ENCODE results near the gene CD2AP. TPM values are rescaled to one million over a fixed set of nuclear protein-coding genes. Genes with fewer than 3 reads are reported as not detected.

The CD2AP gene
- total and polyA plus RNA-seq, 2 of the 8 experiments (the other 6 are each of a cell fraction or from before 2014, with no cell fraction given), result 8.6 to 75.6 TPM

GRCh38 chr6:47464052-47464451, 13.5 kb upstream of the CD2AP start (continued):
- TF ChIP-seq POLR2A (IDR thresholded peaks at IDR 0.05; ENCODE audit: control extremely low read depth in 1 of 2, low read depth in 2 of 2, low read length in 2 of 2) (no peak), BCL11A (IDR thresholded peaks at IDR 0.05; ENCODE audit: low read depth in 2 of 2, low read length in 2 of 2) (no peak)
- TF ChIP-seq, protein P1, sequence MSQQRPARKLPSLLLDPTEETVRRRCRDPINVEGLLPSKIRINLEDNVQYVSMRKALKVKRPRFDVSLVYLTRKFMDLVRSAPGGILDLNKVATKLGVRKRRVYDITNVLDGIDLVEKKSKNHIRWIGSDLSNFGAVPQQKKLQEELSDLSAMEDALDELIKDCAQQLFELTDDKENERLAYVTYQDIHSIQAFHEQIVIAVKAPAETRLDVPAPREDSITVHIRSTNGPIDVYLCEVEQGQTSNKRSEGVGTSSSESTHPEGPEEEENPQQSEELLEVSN (IDR thresholded peaks at IDR 0.05), result no peak
- TF ChIP-seq, protein P2, sequence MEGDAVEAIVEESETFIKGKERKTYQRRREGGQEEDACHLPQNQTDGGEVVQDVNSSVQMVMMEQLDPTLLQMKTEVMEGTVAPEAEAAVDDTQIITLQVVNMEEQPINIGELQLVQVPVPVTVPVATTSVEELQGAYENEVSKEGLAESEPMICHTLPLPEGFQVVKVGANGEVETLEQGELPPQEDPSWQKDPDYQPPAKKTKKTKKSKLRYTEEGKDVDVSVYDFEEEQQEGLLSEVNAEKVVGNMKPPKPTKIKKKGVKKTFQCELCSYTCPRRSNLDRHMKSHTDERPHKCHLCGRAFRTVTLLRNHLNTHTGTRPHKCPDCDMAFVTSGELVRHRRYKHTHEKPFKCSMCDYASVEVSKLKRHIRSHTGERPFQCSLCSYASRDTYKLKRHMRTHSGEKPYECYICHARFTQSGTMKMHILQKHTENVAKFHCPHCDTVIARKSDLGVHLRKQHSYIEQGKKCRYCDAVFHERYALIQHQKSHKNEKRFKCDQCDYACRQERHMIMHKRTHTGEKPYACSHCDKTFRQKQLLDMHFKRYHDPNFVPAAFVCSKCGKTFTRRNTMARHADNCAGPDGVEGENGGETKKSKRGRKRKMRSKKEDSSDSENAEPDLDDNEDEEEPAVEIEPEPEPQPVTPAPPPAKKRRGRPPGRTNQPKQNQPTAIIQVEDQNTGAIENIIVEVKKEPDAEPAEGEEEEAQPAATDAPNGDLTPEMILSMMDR (IDR thresholded peaks at IDR 0.05; ENCODE audit: control extremely low read depth in 1 of 3, insufficient read depth in 1 of 3, low read depth in 1 of 3, low read length in 3 of 3), result no peak
